HG03196 (cell line): ENCODE measurements around the gene NAP1L3.

Source experiments
- ATAC-seq: cut with Tn5 transposase; IDR thresholded peaks from one replicate; pipeline ENCODE4 v1.9.1; 2021; ENCODE audit not compliant: unreplicated experiment

The NAP1L3 gene

DNA sequence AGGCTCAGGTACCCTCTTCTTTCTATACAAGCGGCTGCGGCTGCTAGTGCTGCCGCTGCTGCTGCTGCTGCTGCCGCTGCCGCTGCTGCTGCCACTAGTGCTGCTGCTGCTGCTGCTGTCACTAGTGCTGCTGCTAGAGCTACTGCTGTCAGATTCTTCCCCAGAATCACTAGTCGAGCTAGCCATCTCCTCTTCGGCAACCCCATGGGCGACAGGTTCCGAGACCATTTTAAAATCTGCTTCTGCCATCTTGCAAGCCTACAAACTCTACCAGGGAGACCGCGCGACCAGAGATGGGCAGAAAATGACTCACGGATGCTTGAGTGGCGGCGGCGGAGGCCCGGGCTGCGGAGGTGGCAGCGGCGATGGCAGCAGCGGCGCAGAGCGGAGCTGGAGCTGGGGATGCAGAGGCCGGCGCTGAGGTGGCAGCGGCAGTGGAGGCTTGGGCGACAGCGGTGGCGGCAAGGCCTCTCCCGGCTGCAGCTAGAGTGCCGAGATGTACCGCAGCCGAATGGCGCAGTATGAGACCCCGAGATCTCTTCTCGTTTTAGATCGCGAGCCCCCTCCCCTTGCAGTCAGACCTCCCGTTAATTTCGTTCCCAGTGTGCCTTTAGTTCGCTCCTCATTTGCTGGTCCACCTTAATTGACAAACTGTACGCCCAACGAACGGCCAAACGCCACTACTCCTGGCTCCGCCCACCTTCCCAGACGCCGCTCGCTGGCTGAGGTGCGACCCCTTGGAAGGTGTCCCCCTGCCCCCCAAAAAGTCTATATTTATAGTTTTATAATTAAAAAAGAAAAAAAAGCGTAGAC is at the start of gene NAP1L3:
Gene NAP1L3 (minus strand): TSS at position 523 of the 813 bp plus-strand sequence. CDS start 274 bp downstream, at position 249.
- ATAC-seq, result no peak

DNA sequence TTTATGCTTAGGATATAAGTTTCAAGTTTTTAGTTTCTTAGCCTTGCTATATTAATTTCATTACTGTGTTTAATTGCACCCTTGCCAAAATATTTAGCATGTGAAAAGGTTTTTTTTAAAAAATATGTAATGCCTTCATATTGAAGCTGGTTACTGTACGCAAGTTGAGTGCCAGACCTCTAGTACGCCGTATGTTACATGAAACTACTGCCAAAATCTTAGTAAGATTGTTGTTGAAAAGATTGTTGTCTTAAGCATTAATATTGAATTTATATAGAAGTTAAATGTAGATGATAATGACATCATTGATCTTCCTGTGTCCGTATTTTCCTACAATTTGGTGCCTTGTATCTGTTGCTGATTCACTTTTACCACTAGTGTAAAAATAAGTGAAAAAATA is 37.7 kb upstream of the NAP1L3 start:
- no peak for ATAC-seq

- ATAC-seq, result no peak
These were observed 30.3 kb upstream of the NAP1L3 start for GRCh38 chrX:93703701-93704100.

GRCh38 chrX:93695981-93696380 is 22.6 kb upstream of the NAP1L3 start:
- ATAC-seq, result no peak

- no peak for ATAC-seq
These were observed 492 bp upstream of the NAP1L3 start, which contains the start of gene FAM133A for GRCh38 chrX:93673869-93674271. Gene FAM133A, plus strand, starts transcription at chrX:93674206. Its CDS starts 35,214 bp downstream, at chrX:93709420.

DNA sequence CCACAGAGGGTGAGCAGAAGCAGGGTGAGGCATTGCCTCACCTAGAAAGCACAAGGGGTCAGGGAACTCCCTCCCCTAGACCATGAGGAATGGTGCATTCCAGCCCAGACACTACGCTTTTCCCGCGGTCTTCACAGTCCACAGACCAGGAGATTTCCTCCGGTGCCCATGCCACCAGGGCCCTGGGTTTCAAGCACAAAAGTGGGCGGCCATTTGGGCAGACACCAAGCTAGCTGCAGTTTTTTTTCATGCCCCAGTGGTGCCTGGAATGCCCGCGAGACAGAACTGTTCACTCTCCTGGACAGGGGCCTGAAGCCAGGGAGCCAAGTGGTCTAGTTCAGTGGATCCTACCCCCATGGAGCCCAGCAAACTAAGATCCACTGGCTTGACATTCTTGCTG is 12.8 kb downstream of the NAP1L3 start:
- ATAC-seq, result no peak

DNA sequence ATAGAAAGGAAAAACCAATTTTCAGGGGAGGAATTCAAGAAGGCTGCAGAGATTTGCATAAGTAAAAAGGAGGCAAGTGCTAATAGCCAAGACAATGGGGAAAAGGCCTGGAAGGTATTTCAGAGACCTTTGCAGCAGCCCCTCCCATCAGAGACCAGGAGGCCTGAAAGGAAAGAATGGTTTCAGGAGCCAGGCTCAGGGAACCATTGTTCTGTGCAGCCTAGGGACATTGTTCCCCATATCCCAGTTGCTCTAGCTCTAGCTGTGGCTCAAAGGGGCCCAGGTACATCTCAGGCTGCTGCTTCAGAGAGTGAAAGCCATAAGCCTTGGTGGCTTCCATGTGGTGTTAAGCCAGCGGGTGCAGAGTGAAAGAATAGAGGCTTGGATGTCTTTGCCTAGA is 24.0 kb downstream of the NAP1L3 start:
- no peak for ATAC-seq

DNA sequence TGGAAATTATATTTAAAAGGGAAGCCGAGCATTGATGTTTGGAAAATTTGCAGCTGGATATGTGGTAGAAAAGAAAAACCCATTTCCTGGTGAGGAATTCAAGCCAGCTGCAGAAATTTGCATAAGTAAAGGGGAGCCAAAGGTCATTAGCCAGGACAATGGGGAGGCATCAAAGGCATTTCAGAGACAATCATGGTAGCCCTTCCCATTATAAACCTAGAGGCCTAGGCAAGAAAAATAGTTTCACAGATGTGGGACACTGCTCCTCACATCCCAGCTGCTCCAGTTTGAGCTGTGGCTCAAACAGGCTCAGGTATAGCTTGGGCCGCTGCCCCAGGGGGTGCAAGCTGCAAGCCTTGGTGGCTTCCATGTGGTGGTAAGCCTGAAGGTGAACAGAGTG is 35.8 kb downstream of the NAP1L3 start:
- ATAC-seq, result no peak
